Activated CD4-positive, CD25-positive, alpha-beta regulatory T cell treated with anti-CD3 and anti-CD28 coated beads, Interleukin-2, amount 50 U/mL, for 16 hours (primary cell): ENCODE results near the gene DCAF4.
A peak's percentile ranks its signal among the peaks of the same experiment; 100 is the strongest.

Experiments used
- DNase-seq: peaks from one replicate; pipeline ENCODE4 v3.0.0-alpha.2; 2020; ENCODE audit warnings: low read depth, low spot score

The DCAF4 gene

DNA sequence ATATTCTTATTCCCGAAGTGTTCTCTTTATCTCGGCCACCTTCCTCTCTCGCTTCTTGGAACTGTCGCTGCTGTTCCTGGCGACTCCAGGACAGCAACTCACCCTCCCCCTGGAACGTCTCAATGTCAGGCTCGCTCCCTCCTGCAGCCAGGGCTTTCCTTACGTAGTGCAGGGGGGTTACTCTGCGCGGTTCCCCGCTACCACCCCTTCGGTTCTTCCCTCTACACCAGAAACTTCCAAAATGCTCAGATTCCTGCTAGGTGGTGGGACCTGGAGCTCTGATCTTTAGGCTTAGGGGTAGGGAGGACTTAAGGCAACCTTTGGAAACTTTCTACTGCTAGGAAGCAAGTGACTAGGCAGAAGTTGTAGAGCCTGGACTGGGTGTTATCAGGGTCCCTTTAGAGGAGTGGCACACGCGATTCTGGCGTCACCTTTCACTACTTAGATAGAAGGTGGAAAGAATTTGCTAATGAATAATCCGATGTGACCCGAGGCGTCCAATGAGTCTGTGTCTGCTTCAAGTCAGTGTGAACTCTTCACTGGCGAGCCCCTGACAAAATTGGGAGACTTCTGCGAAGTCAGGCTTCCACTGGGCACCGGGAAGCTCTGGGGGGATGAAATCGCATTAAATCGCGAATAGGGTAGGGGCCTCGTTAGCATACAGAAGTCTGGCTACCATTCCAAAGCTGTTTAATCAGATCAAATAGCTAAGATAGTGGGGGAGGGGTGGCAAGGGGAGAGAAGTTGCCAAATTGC lies 31.5 kb upstream of the DCAF4 start:
- DNase-seq: no peak

DNA sequence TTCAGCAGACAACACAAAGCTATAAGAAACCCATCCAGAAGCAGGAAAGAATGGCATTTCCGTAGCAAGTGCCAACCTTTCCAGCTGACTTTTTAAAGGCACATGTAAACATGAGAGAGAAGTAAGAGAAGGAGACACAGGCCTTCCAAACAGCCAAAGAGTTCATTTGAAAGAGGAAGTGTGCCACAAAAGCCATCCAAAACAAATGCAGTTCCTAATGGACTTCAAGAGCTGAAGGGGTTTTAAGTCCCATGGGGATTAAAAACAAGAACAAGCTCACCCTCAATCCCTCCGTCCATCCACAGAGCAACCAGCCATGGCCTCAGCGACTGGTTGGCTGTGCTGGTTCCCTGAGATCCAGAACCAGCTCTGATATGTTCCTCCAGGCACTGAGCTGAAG lies 27.8 kb upstream of the DCAF4 start:
- no peak for DNase-seq

DNA sequence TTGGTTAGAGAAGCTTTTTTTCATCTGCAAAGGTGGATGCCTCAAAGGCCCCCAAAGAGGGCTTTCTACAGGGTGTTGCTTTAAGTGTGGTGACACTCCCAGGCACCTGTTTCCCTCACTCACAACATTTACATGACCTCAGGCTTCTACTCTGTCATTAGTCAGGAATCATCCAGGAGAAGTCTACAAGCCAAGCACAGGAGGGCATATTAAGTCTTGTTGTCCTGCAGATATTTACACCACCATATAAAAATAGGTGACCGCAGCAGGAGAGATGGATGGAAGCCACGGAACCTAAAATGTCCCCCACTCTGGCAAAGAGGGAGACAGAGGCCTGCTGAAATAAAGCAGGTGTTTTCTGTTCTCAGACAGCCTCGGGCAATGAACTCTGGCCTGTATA lies 24.9 kb upstream of the DCAF4 start:
- no peak for DNase-seq

DNA sequence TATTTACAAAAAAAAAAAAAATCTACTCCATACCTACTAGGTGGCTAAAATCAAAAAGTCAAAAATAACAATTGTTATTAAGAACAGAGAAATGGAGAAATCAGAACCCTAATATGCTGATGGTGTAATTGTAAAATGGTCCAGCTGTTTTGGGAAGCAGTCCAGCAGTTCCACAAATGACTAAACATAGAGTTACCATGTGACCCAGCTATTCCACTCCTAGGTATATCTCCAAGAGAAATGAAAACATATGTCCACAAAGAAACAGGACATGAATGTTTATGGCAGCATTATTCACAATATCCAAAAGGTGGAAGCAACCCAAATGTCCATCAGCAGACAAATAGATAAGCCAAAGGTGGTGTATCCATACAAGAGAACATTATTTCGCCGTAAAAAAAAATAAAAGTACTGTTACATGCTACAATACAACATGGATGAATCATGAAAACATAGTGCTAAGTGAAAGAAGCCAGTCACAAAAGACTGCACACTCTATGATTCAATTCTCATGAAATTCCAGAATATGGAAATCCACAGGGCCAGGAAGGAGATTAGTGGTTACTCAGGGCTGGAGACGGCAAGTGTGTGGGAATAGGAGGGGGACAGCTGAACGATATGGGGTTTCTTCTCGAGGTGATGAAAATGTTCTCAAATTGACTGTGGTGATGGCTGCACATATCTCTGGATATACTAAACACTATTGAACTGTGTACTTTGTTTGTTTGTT lies 23.3 kb upstream of the DCAF4 start:
- DNase-seq: no peak

DNA sequence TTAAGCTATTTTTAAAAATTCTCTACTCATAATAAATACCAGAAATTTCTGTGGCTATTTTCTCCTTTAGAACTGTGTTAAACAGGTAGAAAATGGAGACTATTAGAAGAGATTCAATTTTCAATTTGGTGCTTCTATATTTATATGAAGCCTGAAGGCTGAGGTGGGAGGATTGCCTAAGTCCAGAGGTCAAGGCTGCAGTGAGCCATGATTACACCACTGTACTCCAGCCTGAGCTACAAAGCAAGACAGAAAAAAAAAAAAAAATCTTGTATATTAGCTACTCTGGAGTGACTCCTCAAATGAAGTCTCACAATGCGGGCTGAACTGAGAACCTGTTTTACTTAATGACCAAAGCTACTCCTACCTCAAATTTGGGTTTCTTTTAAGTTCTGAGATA lies 22.5 kb upstream of the DCAF4 start:
- DNase-seq: no peak

DNA sequence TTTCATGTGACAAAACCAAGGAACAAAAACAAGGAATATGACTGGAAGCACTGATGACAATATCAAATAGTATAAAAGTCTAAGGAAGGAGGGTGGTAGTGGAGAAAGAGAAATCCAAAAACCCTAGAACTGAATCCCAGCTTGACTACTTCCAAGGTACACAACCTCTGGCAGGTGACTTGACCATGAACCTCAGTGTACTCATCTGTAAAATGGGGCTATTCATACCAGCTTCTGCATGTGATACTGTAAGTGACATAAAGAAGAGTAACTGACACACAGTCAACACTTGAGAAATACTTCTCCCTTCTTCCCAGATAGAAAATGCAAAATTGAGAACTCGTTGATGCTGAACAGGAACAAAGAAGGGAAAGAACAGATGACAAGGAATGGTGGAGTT lies 22.0 kb upstream of the DCAF4 start:
- no peak for DNase-seq

DNA sequence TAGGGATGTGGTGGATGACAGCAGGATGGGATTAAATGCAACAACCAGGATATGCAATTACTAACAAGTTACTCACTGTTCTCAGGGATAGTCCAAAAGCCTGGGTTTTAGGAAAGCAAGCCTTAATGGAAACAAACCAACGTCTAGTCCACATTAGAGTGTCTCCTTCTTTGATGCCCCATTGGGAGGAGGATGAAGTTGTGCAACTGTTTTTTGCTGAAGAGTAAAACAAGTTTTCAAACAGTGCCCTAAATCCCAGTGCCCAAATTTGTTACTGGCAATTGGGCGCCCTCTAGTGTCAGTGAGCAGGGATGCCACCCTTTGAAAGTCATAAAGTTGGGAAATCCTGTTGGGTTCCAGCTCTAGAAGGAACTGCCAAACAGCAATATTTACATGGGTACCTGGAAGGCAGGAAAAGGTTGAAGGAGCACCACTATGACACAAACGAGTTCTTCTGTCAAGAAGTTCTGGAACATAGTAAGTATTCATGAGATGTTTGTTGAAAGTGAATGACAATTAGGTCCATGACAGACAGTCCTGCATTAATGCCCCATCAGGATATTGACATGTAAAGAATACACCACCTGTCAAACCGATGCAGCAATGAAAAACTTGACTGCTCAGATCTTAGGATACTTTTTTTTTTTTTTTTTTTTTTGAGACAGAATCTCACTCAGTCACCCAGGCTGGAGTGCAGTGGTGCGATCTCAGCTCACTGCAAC lies 21.3 kb upstream of the DCAF4 start:
- peak; percentile 51 for DNase-seq

DNA sequence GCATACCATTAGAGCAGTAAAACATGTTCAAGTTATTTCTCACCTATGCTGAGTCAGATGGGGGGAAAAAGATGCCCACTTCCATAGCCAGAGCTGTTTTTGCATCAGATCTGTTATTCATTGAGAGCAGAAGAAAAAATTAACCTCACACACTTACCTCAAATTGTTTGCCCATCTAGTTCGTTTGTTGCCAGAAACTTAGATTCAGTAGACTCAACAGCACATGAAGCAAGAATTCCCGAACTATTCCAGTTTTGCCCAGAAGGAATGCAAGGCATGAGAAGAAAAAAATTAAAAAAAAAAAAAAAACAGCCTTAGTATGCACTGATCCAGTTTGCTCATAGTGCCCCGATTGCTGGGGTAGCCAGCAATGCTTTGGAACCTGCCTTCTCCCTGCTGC lies 19.9 kb upstream of the DCAF4 start:
- no peak for DNase-seq

DNA sequence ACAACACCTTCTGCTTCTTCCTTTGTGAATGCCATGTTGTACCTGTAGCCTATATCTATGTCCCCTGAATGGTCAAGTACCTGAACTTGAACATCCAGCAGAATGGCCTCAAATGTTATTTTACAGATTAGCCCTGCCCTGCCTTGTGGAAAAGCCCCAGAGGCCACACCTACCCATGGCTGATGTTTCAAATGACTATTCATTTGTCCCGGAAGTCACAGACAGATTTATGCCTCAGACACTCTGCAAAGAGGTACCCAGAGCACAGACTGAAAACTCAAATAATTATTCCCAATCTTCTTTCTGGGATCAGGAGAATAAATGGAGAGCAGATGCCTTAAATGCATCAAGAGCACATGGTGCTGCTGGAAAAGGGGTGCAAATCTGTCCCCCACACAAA lies 19.4 kb upstream of the DCAF4 start:
- no peak for DNase-seq

DNA sequence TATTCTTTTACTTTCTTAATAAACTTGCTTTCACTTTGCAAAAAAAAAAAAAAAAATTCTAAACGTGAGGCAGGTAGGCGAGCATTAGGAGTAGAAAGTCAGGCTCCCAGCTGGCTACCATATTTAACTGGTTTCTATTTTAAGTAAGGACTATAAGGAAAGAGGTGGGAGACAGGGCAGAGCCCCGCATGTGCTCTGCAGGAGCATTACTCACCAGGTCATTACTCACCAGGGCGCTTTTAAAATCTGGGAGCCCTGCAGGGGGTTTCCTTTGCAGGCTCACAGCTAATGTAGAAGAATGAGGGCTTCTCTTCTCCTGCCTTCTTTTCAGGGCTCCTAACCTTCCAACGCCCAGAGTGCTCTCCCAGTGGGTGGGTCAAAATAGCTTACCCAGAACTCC lies 18.4 kb upstream of the DCAF4 start:
- no peak for DNase-seq

DNA sequence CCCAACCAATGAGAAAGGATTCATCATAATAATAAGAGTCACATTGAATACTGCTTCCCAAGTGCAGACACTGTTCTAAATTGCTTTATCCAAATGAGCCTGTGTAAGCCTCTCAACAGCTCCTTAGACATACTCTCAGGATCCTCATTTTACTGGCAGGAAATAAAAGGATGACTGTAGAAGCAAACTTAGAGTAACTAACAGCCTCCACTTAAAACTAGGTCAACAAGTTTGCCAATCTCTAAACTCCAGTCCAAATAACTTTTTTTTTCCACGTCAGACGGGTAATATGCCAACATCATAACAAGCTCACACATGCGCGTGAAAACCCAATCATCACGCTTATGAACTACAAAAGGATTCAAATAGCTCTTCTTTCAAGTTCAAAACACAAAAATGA lies 17.1 kb upstream of the DCAF4 start:
- no peak for DNase-seq

DNA sequence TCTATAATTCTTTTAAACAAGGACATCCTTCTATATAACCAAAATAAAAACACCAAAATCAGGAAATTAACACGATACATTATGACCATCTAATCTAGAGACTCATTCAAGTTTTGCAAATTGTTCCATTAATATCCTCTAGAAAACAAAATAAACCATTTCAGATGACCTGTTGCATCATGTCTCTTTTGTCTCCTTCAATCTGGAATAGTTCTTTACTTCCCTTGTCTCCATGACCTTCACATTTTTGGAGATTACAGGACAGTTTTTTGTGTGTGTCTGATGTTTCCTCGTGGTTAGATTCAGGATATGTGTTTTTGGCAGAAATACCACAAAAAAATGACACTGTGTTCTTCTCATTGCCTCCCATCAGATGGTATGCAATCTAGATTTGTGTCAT lies 12.5 kb upstream of the DCAF4 start:
- DNase-seq: no peak

DNA sequence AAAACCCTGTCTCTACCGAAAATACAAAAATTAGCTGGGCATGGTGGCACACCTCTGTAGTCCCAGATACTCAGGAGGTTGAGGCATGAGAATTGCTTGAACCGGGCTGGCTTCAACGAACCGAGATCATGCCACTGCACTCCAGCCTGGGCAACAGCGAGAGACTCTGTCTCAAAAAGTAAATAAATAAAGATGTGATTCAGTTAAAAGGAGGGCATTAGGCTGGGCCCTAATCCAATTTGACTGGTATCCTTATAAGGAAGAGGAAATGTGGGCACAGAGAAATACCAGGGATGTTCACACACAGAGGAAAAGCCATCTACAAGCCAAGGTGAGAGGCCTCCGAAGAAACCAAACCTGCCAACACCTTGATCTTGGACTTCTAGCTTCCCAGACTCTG lies 10.1 kb upstream of the DCAF4 start:
- DNase-seq: no peak

DNA sequence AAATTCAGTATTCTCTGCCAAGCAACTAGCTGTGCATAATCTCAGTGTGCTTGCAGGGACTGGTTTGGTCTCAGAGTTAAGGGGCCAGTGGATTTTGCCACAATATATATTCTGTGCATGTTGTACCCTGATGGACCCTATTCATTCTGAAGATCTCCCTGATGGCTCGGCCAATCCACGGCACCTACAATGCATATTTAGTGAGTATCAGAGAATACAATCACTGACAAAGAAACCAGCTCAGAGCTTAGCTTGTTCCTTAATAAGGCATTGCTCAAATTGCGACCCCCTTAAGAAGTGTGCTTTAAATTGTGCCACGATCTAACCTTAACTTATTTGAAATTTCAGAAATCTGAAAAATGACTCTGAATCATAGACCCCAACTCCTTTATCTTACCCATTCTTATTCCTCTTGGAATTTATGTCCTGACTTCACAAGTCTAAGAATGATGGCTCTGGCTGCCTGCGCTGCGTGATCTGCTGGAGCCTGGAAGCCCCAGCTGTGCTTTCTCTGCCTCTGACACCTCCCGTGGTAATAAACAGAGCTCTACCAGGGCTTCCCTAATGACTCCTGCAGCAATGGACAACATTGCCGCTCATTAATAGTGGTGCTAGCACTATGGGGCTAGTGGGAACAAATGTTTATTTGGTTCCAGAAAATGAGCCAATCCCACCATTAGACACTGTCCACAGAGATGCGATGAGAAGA lies 9.0 kb upstream of the DCAF4 start:
- no peak for DNase-seq

DNA sequence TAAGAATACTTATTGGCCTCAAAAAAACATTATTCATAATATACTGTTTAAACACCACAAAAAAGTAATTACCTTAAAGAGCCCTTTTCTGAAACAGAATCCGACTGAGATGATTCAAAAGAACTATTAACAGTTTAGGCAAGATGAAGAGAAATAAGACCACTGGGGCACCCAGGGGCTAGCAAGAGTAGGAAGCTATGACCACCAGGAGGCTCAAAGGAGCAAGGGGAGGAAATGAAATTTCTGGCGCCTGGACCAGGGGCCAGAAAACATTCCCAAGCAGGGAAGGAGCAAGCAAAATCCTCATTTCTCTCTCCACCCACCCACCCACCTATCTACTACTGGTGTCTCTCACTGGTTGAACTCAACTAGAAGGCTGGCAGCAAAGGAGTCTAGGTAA lies 6.3 kb upstream of the DCAF4 start:
- DNase-seq: no peak

DNA sequence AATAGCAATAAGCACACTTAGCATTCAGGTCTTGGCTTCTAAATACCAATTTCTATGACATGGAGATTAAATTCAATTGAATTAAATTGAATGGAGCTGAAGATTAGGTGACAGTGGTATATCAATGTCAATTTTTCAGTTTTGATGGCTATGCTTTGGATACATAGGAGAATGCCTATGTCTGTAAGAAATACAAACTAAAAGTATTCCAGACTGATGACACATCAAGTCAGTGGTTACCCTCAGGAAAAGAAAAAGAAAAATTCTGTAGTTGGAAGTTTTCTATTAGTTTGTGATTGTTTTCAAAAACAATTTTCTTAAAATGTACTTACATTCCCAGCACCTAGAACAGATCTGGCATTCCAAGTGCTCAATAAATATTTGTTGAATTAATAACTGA lies 4.9 kb upstream of the DCAF4 start:
- DNase-seq: no peak

DNA sequence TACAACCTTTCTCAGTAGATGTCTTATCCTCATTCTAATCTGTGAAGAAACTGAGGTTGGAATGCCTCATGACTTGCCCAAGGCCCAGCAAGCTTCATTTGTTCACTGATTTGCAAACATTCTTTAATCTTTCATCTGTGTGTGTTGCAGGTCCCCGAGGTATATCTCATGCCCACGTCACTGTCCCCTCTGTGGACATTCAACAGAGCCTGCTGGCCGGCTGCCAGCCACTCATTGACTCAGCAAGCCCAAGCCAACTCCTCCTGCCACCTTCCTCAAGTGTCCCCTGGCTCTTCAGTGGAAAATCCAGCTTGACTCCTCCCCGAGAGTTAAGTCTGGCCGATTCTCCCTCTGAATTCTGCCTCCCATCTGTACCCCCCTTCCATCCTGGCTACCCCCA lies 1.9 kb upstream of the DCAF4 start:
- no peak for DNase-seq

DNA sequence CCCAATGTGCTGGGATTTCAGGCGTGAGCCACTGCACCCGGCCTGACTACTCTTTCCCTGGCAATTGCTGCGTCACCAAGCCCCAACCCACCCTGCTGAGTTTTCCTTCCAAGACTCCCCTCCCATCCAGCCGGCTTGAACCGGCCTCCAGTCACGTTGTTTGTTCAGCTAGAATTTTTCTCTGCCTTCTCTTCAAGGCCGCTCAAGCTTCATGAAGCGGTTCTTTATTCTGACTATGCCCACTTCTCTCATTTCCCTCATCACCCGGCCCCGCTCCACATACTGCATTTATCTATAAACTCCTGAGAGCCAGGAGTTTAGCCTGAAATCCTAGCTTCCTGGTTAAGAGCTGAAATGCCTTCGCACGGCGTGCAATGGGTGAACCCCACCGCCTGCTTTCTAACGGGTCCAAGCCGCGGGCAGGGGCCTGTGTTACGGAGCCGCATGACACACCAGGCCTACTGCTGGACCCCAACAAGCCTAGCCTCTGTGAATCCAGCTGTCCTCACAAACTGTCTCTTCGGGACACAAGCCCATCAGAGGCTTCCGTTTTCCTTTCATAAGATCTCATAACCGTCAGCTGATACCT lies 999 bp upstream of the DCAF4 start:
- no peak for DNase-seq

DNA sequence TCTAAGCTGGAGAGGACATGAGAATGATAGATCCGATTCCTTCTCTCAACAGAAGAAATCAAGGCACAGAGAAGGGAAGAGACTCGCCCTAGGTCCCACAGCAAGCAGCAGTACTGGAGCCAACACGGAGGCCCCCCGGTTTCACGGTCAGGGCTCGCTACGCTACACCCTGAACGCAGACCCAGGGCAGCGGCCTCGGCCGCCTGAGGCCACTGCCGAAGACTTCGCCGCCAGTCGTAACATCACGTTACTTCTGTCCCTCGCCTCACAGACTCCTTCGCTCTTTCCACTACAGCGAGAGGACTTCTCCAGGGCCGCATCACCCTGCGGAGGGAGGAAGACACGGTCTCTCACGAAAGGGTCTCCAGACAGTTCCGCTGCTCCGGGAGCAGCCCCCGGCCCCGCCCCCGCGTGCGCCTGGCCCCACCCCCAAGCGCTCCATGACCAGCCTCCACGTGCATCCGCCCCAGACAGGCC lies 411 bp upstream of the DCAF4 start:
- no peak for DNase-seq

DNA sequence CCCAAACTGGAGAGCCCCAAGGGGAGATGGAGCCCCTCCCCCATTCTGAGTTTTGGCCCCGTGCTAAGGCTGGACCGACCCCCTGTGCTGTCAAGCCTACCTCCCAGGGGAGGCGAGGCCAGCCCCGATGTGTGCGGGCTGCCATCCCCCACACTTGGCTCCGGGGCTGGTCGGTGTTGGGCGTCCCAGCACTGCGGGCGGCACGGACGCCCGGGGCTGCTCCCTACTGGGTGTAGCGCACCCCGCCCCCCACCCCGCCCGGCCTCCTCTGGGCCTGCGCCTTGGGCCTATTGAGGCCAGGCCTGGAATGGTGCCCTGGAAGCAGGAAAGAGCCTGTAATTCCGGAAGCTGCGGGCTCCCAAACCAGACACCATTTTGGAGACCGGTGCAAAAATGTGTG lies 2.6 kb downstream of the DCAF4 start:
- no peak for DNase-seq

DNA sequence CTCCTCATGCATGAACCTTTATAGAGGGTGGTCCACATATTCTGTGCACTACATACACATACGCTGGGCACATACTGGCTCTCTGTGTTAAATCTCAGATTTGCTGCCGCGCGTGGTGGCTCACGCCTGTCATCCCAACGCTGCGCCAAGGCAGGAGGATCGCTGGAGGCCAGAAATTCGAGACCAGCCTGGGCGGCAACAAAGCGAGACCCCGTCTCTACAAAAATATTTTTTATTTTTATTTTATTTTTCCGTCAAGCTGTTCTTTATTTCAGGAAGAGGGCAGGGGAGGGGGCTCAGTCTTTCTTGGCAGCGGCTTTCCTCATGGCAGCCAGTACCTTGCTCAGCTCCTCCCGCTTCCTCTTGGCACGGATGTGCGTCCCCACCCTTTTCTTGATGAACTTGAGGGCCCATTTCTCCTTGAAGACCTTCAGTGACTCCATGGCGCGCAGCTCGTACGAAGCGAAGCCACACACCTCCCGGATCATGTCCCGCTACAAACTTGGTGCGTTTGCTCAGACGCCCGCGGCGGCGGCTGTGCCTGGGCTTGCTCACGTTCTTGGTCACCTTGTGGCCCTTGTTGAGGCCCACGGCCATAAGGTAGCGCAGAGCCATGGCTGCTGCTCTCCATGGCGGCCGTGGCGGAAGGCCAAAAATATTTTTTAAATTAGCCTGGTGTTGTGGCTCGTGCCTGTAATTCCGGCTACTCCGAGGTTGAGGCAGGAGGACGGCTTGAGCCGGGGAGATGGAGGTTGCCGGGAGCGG lies 3.2 kb downstream of the DCAF4 start:
- no peak for DNase-seq
